ENCODE data around the gene PTGES. TPM values are rescaled to one million over a fixed set of nuclear protein-coding genes. Genes with fewer than 3 reads are reported as not detected.
"Not testable (repeated sequence)": the region's sequence is repeated elsewhere in the genome, so short reads cannot be mapped to it uniquely, and the experiment has no call there.

PTGES gene
- 9.2 TPM for polyA plus RNA-seq (ENCODE audit: insufficient read length)

- DNase-seq = peak; percentile 82
Observed at GRCh38 chr9:129752900-129753729, at the start of gene PTGES. PTGES (minus strand) TSS chr9:129753042; CDS start chr9:129753012, 30 bp downstream.

GRCh38 chr9:129801504-129801903 is 48.7 kb upstream of the PTGES start:
- DNase-seq = no peak

- DNase-seq = no peak
Observed at GRCh38 chr9:129798973-129799372, 46.1 kb upstream of the PTGES start.

GRCh38 chr9:129796029-129796428 is 43.2 kb upstream of the PTGES start:
- not testable (repeated sequence) for DNase-seq

GRCh38 chr9:129794549-129794948 is 41.7 kb upstream of the PTGES start:
- no peak for DNase-seq

GRCh38 chr9:129786481-129786880 is 33.6 kb upstream of the PTGES start:
- no peak for DNase-seq

- no peak for DNase-seq
Observed at GRCh38 chr9:129785866-129786265, 33.0 kb upstream of the PTGES start.

- DNase-seq = not testable (repeated sequence)
Observed at GRCh38 chr9:129784970-129785369, 32.1 kb upstream of the PTGES start.

GRCh38 chr9:129783516-129784361 is 30.9 kb upstream of the PTGES start:
- DNase-seq = peak; percentile 72

GRCh38 chr9:129781981-129782380 is 29.1 kb upstream of the PTGES start:
- no peak for DNase-seq

- DNase-seq = no peak
Observed at GRCh38 chr9:129781131-129781530, 28.3 kb upstream of the PTGES start.

GRCh38 chr9:129779560-129780190 is 26.8 kb upstream of the PTGES start:
- no peak for DNase-seq

GRCh38 chr9:129778469-129778868 is 25.6 kb upstream of the PTGES start:
- DNase-seq = no peak

- DNase-seq = no peak
Observed at GRCh38 chr9:129777769-129778130, 24.9 kb upstream of the PTGES start.

- peak; percentile 93 for DNase-seq
Observed at GRCh38 chr9:129776938-129777768, 24.3 kb upstream of the PTGES start.

- DNase-seq = no peak
Observed at GRCh38 chr9:129776566-129776937, 23.7 kb upstream of the PTGES start.

GRCh38 chr9:129776096-129776495 is 23.3 kb upstream of the PTGES start:
- DNase-seq = not testable (repeated sequence)

GRCh38 chr9:129775448-129775798 is 22.6 kb upstream of the PTGES start:
- DNase-seq = no peak

GRCh38 chr9:129774791-129775447 is 22.1 kb upstream of the PTGES start:
- DNase-seq = no peak

- DNase-seq = no peak
Observed at GRCh38 chr9:129773262-129774048, 20.6 kb upstream of the PTGES start.

GRCh38 chr9:129770741-129771140 is 17.9 kb upstream of the PTGES start:
- DNase-seq = no peak

Measured in hindlimb muscle (tissue), 1 donor.